C4-2B (cell line): ENCODE results near the gene CTNNBIP1.

Source experiments
- CTCF ChIP-seq: fragments of 450-650 bp; conservative IDR thresholded peaks from 2 replicates; pipeline ENCODE4 v1.5.1; 2017; ENCODE audit warnings: mild to moderate bottlenecking
- ZFX ChIP-seq: fragments of 450-650 bp; IDR thresholded peaks from 2 replicates; pipeline ENCODE4 v1.6.1; 2017

GRCh38 chr1:9844756-9845155 lies 65.3 kb downstream of the CTNNBIP1 start:
- TF ChIP-seq CTCF (no peak), ZFX (no peak)
